ENCODE measurements around the gene MTA2.

DNA sequence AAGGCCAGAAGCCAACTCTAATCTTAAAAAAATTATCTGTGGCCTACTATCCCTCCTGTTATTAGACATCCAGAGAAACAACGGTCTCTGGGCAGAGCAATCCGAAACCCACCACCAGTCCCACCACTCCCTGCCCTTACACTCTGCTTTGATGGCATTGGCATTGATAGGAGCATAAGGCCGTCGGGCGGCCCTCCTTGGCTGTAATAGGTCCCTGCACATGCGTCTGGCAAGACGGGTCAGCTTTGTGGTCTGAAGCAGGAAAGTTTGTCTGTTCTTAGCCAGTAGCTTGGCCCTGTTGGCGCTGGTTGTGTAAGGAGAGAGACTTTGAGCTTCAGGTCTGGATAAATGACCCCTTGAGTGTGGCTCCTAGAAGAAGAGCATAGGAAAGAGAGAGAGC is 6.5 kb downstream of the MTA2 start:
- TF ChIP-seq ZNF548 (tag by site-specific recombination; IDR thresholded peaks at IDR 0.05) (no peak), TRIM28 (IDR thresholded peaks at IDR 0.05; ENCODE audit: borderline replicate concordance, low read length) (no peak)

Data from HEK293 (cell line).